ENCODE measurements around the gene TBX21. TPM values are rescaled to one million over a fixed set of nuclear protein-coding genes. Genes with fewer than 3 reads are reported as not detected.

TBX21 gene
- total and polyA plus RNA-seq, 9 of the 15 experiments (the other 6 are each of a cell fraction or from before 2014, with no cell fraction given): 0.07 TPM; not detected in 8

DNA sequence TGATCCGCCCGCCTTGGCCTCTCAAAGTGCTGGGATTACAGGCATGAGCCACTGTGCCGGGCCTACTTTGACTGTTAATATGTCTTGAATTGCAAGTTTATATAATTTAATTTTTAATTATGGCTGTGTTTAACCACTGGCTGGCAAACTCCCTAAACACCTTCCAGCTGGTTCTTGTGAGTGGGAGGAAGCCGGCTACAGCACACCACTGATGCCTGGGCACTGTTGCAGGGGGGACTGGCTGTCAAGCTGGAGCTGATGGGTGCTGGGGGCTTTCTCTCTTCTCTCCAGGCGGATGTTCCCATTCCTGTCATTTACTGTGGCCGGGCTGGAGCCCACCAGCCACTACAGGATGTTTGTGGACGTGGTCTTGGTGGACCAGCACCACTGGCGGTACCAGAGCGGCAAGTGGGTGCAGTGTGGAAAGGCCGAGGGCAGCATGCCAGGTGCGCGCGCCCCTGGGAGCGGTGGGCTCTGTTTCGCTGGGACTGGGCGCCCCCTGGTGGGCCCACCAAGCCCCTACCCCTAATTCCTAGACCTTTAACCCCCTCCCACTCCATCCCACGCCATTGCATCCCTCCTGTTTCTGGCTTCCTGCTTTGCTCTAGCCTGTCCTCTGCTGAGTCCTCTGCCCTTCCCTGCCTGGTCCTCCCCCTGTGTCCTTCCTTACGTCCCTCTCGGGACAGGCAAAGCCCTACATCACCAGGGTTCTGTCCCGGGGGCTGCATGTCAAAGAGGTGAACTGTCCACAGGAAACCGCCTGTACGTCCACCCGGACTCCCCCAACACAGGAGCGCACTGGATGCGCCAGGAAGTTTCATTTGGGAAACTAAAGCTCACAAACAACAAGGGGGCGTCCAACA, 9.5 kb downstream of the TBX21 start (continued):
- TF ChIP-seq HSF4 (CRISPR knock-in tag; IDR thresholded peaks at IDR 0.05; ENCODE audit: borderline replicate concordance) (no peak), CXXC5 (CRISPR knock-in tag; IDR thresholded peaks at IDR 0.05) (no peak), MAZ (CRISPR knock-in tag; conservative IDR thresholded peaks at IDR 0.05 in 1 of 2, IDR thresholded peaks at IDR 0.05 in 1 of 2) (0 out of 4 replicates have a peak, but pooled peaks of 1 of the 2 experiments have one; percentile 14), DDX20 (tag; IDR thresholded peaks at IDR 0.05; ENCODE audit: low read depth) (no peak), ARNT (IDR thresholded peaks at IDR 0.05) (no peak), FOXP1 (CRISPR knock-in tag; IDR thresholded peaks at IDR 0.05) (no peak), HNRNPLL (IDR thresholded peaks at IDR 0.05; ENCODE audit: low read depth, low read length, poor library complexity, severe bottlenecking) (no peak), EWSR1 (IDR thresholded peaks at IDR 0.05; ENCODE audit: borderline replicate concordance, low read depth, partially characterized antibody) (no peak), ZNF431 (CRISPR knock-in tag; IDR thresholded peaks at IDR 0.05) (no peak), EHMT2 (IDR thresholded peaks at IDR 0.05) (no peak), RBM14 (IDR thresholded peaks at IDR 0.05; ENCODE audit: borderline replicate concordance, insufficient read depth, low read depth, low read length) (no peak), NFIC (IDR thresholded peaks at IDR 0.05) (peak; percentile 83), RFX5 (IDR thresholded peaks at IDR 0.05; ENCODE audit: low read depth, low read length) (no peak), ESRRA (IDR thresholded peaks at IDR 0.05; ENCODE audit: borderline replicate concordance, low read depth) (no peak), CCNT2 (IDR thresholded peaks at IDR 0.05; ENCODE audit: borderline replicate concordance, extremely low read depth, insufficient read length, low read depth, low read length) (no peak), RBM15 (IDR thresholded peaks at IDR 0.05; ENCODE audit: insufficient read depth, low read length) (no peak), CREBBP (IDR thresholded peaks at IDR 0.05; ENCODE audit: low read depth, low read length) (no peak), SMARCB1 (IDR thresholded peaks at IDR 0.05; ENCODE audit: insufficient read length, low read depth) (no peak), XRCC3 (IDR thresholded peaks at IDR 0.05) (no peak), EGR1 (conservative IDR thresholded peaks at IDR 0.05) (peak; percentile 87)
- TF ChIP-seq, protein P1, sequence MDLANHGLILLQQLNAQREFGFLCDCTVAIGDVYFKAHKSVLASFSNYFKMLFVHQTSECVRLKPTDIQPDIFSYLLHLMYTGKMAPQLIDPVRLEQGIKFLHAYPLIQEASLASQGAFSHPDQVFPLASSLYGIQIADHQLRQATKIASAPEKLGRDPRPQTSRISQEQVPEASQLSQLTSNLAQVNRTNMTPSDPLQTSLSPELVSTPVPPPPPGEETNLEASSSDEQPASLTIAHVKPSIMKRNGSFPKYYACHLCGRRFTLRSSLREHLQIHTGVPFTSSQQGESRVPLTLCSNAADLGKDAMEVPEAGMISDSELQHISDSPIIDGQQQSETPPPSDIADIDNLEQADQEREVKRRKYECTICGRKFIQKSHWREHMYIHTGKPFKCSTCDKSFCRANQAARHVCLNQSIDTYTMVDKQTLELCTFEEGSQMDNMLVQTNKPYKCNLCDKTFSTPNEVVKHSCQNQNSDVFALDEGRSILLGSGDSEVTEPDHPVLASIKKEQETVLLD (IDR thresholded peaks at IDR 0.05): no peak
- TF ChIP-seq, protein P2, sequence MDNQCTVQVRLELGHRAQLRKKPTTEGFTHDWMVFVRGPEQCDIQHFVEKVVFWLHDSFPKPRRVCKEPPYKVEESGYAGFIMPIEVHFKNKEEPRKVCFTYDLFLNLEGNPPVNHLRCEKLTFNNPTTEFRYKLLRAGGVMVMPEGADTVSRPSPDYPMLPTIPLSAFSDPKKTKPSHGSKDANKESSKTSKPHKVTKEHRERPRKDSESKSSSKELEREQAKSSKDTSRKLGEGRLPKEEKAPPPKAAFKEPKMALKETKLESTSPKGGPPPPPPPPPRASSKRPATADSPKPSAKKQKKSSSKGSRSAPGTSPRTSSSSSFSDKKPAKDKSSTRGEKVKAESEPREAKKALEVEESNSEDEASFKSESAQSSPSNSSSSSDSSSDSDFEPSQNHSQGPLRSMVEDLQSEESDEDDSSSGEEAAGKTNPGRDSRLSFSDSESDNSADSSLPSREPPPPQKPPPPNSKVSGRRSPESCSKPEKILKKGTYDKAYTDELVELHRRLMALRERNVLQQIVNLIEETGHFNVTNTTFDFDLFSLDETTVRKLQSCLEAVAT (IDR thresholded peaks at IDR 0.05): no peak
- TF ChIP-seq, protein P3, sequence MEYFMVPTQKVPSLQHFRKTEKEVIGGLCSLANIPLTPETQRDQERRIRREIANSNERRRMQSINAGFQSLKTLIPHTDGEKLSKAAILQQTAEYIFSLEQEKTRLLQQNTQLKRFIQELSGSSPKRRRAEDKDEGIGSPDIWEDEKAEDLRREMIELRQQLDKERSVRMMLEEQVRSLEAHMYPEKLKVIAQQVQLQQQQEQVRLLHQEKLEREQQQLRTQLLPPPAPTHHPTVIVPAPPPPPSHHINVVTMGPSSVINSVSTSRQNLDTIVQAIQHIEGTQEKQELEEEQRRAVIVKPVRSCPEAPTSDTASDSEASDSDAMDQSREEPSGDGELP (CRISPR knock-in tag; IDR thresholded peaks at IDR 0.05; ENCODE audit: borderline replicate concordance): no peak

Data from K562 (cell line).